Midbrain (tissue), 1 donor: ENCODE data around the gene DHFR.
"Not testable (repeated sequence)": the region's sequence is repeated elsewhere in the genome, so short reads cannot be mapped to it uniquely, and the experiment has no call there.

Experiments used
- DNase-seq: peaks from one replicate; lab custom pipeline; 2025; lab: John Stamatoyannopoulos, UW

Gene DHFR

GRCh38 chr5:80597500-80597899, 57.3 kb downstream of the DHFR start:
- no peak for DNase-seq

- DNase-seq: no peak
These were observed 60.0 kb downstream of the DHFR start for GRCh38 chr5:80594810-80595209.

- no peak for DNase-seq
These were observed 62.0 kb downstream of the DHFR start for GRCh38 chr5:80592761-80593160.

GRCh38 chr5:80592105-80592504, 62.7 kb downstream of the DHFR start:
- no peak for DNase-seq

GRCh38 chr5:80591352-80591751, 63.4 kb downstream of the DHFR start:
- DNase-seq: no peak

- DNase-seq: no peak
These were observed 64.0 kb downstream of the DHFR start for GRCh38 chr5:80590766-80591165.

GRCh38 chr5:80588858-80589540, 65.8 kb downstream of the DHFR start:
- no peak for DNase-seq

- DNase-seq: no peak
These were observed 70.0 kb downstream of the DHFR start for GRCh38 chr5:80584770-80585169.

GRCh38 chr5:80580291-80580690, 74.5 kb downstream of the DHFR start:
- not testable (repeated sequence) for DNase-seq

- no peak for DNase-seq
These were observed 75.7 kb downstream of the DHFR start for GRCh38 chr5:80579050-80579449.

- no peak for DNase-seq
These were observed 77.1 kb downstream of the DHFR start for GRCh38 chr5:80577707-80578106.

GRCh38 chr5:80576383-80576782, 78.4 kb downstream of the DHFR start:
- no peak for DNase-seq
